ENCODE measurements around the gene LPP.

DNA sequence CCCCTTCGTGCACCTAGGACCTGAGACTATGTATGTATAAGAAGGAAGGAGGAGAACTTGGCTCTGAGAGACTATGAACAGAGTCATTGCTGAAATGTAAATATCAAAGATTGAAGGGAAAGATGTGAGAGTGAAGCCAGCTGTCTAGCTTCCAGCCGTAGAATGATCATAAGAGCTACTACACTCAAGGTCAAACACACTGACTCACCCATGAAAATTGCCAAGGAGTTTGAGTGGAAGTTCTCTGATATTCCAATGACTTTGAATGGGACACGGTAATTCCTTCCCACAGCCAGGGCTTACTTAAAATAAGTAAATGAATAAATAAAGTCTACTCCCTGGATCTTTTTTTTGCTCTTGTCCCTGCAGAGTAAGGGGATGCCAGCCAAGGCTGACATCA lies 618.9 kb downstream of the LPP start:
- TF ChIP-seq, protein P1, sequence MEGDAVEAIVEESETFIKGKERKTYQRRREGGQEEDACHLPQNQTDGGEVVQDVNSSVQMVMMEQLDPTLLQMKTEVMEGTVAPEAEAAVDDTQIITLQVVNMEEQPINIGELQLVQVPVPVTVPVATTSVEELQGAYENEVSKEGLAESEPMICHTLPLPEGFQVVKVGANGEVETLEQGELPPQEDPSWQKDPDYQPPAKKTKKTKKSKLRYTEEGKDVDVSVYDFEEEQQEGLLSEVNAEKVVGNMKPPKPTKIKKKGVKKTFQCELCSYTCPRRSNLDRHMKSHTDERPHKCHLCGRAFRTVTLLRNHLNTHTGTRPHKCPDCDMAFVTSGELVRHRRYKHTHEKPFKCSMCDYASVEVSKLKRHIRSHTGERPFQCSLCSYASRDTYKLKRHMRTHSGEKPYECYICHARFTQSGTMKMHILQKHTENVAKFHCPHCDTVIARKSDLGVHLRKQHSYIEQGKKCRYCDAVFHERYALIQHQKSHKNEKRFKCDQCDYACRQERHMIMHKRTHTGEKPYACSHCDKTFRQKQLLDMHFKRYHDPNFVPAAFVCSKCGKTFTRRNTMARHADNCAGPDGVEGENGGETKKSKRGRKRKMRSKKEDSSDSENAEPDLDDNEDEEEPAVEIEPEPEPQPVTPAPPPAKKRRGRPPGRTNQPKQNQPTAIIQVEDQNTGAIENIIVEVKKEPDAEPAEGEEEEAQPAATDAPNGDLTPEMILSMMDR (conservative IDR thresholded peaks at IDR 0.05; ENCODE audit: low read depth, low read length) = no peak
- no peak for TF ChIP-seq EZH2phosphoT487 (IDR thresholded peaks at IDR 0.05; ENCODE audit: borderline replicate concordance, low read length)

All from PC-3 (cell line).